SK-N-SH (cell line): ENCODE measurements around the gene P2RX2.

Experiments used
- EP300 ChIP-seq, 2 experiments: IDR thresholded peaks; 2 replicates each; pipeline versions ENCODE4 v1.4.0 to v1.6.1; 2012; ENCODE audit warnings: borderline replicate concordance in 1 of 2, low read depth in 1 of 2, low read length in 1 of 2
- EZH2phosphoT487 ChIP-seq: fragments of 200-600 bp; sonication (generic); IDR thresholded peaks from 2 replicates; pipeline ENCODE4 v1.6.1; 2017; ENCODE audit warnings: low read depth, mixed run types, mild to moderate bottlenecking, antibody characterized with exemption, moderate library complexity, borderline replicate concordance
- MXI1 ChIP-seq: IDR thresholded peaks from 2 replicates; pipeline ENCODE4 v1.6.1; 2012; ENCODE audit warnings: mild to moderate bottlenecking, low read depth, low read length, improper control_type of control experiment
- TF ChIP-seq, protein P1 (sequence below): IDR thresholded peaks from 2 replicates; pipeline ENCODE4 v1.4.0; 2012; ENCODE audit warnings: low read depth
- TF ChIP-seq, protein P2 (sequence below): fragments of 200-600 bp; sonication (generic); IDR thresholded peaks from 2 replicates; pipeline ENCODE4 v1.6.1; 2017; ENCODE audit warnings: antibody characterized with exemption, mild to moderate bottlenecking, moderate library complexity
- TF ChIP-seq, protein P3 (sequence below): IDR thresholded peaks from 2 replicates; pipeline ENCODE4 v1.4.0; 2012; ENCODE audit warnings: low read depth, borderline replicate concordance

DNA sequence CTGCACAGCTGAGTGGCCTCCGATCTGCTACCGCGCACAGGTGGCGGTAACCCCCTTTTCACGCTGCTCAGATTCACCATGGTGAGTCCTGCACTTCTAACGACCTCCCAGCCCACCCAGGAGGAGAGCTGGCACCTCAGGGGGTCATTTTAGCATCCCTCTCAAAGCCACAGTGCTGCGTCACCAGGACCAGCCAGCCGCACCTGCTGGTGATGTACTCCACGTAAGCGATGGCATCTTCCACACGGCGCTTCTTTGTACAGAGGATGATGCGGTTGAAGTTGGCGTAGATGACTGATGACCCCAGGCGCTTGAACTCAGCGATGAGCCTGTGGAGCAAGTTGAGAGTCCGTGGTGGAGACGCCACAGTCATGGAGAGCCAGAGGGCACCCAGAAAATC is 19.2 kb downstream of the P2RX2 start:
- TF ChIP-seq EP300 (IDR thresholded peaks at IDR 0.05; ENCODE audit: borderline replicate concordance in 1 of 2, low read depth in 1 of 2, low read length in 1 of 2), result no peak
- TF ChIP-seq, protein P1, sequence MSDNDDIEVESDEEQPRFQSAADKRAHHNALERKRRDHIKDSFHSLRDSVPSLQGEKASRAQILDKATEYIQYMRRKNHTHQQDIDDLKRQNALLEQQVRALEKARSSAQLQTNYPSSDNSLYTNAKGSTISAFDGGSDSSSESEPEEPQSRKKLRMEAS, result no peak
- TF ChIP-seq, protein P2, sequence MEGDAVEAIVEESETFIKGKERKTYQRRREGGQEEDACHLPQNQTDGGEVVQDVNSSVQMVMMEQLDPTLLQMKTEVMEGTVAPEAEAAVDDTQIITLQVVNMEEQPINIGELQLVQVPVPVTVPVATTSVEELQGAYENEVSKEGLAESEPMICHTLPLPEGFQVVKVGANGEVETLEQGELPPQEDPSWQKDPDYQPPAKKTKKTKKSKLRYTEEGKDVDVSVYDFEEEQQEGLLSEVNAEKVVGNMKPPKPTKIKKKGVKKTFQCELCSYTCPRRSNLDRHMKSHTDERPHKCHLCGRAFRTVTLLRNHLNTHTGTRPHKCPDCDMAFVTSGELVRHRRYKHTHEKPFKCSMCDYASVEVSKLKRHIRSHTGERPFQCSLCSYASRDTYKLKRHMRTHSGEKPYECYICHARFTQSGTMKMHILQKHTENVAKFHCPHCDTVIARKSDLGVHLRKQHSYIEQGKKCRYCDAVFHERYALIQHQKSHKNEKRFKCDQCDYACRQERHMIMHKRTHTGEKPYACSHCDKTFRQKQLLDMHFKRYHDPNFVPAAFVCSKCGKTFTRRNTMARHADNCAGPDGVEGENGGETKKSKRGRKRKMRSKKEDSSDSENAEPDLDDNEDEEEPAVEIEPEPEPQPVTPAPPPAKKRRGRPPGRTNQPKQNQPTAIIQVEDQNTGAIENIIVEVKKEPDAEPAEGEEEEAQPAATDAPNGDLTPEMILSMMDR, result no peak
- TF ChIP-seq EZH2phosphoT487, result no peak
- TF ChIP-seq, protein P3, sequence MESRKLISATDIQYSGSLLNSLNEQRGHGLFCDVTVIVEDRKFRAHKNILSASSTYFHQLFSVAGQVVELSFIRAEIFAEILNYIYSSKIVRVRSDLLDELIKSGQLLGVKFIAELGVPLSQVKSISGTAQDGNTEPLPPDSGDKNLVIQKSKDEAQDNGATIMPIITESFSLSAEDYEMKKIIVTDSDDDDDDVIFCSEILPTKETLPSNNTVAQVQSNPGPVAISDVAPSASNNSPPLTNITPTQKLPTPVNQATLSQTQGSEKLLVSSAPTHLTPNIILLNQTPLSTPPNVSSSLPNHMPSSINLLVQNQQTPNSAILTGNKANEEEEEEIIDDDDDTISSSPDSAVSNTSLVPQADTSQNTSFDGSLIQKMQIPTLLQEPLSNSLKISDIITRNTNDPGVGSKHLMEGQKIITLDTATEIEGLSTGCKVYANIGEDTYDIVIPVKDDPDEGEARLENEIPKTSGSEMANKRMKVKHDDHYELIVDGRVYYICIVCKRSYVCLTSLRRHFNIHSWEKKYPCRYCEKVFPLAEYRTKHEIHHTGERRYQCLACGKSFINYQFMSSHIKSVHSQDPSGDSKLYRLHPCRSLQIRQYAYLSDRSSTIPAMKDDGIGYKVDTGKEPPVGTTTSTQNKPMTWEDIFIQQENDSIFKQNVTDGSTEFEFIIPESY, result no peak
- no peak for TF ChIP-seq MXI1
